ENCODE results near the gene PPM1H. TPM values are rescaled to one million over a fixed set of nuclear protein-coding genes. Genes with fewer than 3 reads are reported as not detected.

PPM1H gene
- total RNA-seq, 1 donor from 2014 or later: 0.49 TPM

GRCh38 chr12:62758216-62758615, 176.7 kb downstream of the PPM1H start:
- intact Hi-C loops (cut with DNase I): no loop called here
- Histone ChIP-seq H3K36me3 (no peaks in the 10 kb centered on the region), H3K4me3 (no peak overlapping the region), H3K27me3 (no peaks in the 10 kb centered on the region), H3K27ac (no peak overlapping the region), H3K9me3 (no peaks in the 10 kb centered on the region), H3K4me1 (no peaks in the 10 kb centered on the region)
- DNase-seq (ENCODE audit: extremely low spot score in 2 of 2): no peak
- TF ChIP-seq POLR2A (IDR thresholded peaks at IDR 0.05): no peak
- no peak for TF ChIP-seq POLR2AphosphoS5 (IDR thresholded peaks at IDR 0.05; ENCODE audit: insufficient read depth in 1 of 2, low read depth in 1 of 2)
- TF ChIP-seq CTCF (IDR thresholded peaks at IDR 0.05): no peak

GRCh38 chr12:62757048-62757447, 177.9 kb downstream of the PPM1H start:
- intact Hi-C loops (cut with DNase I): no loop called here
- H3K27me3 ChIP-seq: no peaks in the 10 kb centered on the region
- DNase-seq (ENCODE audit: extremely low spot score in 2 of 2): no peak
- TF ChIP-seq POLR2A (IDR thresholded peaks at IDR 0.05): no peak
- no peak for TF ChIP-seq CTCF (IDR thresholded peaks at IDR 0.05)
- no peak for TF ChIP-seq POLR2AphosphoS5 (IDR thresholded peaks at IDR 0.05; ENCODE audit: insufficient read depth in 1 of 2, low read depth in 1 of 2)
- no peaks in the 10 kb centered on the region for H3K4me1 ChIP-seq
- no peaks in the 10 kb centered on the region for H3K36me3 ChIP-seq
- H3K9me3 ChIP-seq: no peaks in the 10 kb centered on the region
- no peak overlapping the region for H3K27ac ChIP-seq
- H3K4me3 ChIP-seq: no peak overlapping the region

- intact Hi-C loops (cut with DNase I): no loop called here
- Histone ChIP-seq H3K9me3 (no peaks in the 10 kb centered on the region), H3K4me3 (no peak overlapping the region), H3K27ac (no peak overlapping the region), H3K4me1 (no peaks in the 10 kb centered on the region), H3K36me3 (no peaks in the 10 kb centered on the region), H3K27me3 (no peaks in the 10 kb centered on the region)
- no peak for TF ChIP-seq CTCF (IDR thresholded peaks at IDR 0.05)
- no peak for TF ChIP-seq POLR2AphosphoS5 (IDR thresholded peaks at IDR 0.05; ENCODE audit: insufficient read depth in 1 of 2, low read depth in 1 of 2)
- no peak for TF ChIP-seq POLR2A (IDR thresholded peaks at IDR 0.05)
- no peak for DNase-seq (ENCODE audit: extremely low spot score in 2 of 2)
Observed at GRCh38 chr12:62754706-62755105, 180.2 kb downstream of the PPM1H start.

GRCh38 chr12:62751810-62752155, 183.2 kb downstream of the PPM1H start:
- Histone ChIP-seq H3K27ac (no peak overlapping the region), H3K4me1 (no peaks in the 10 kb centered on the region), H3K4me3 (no peak overlapping the region), H3K36me3 (no peaks in the 10 kb centered on the region), H3K9me3 (no peaks in the 10 kb centered on the region), H3K27me3 (no peaks in the 10 kb centered on the region)
- no peak for TF ChIP-seq CTCF (IDR thresholded peaks at IDR 0.05)
- TF ChIP-seq POLR2AphosphoS5 (IDR thresholded peaks at IDR 0.05; ENCODE audit: insufficient read depth in 1 of 2, low read depth in 1 of 2): no peak
- no peak for TF ChIP-seq POLR2A (IDR thresholded peaks at IDR 0.05)
- intact Hi-C loops (cut with DNase I): no loop called here
- no peak for DNase-seq (ENCODE audit: extremely low spot score in 2 of 2)

GRCh38 chr12:62750941-62751809, 183.8 kb downstream of the PPM1H start:
- Histone ChIP-seq H3K4me1 (no peaks in the 10 kb centered on the region), H3K4me3 (no peak overlapping the region), H3K27ac (no peak overlapping the region), H3K27me3 (no peaks in the 10 kb centered on the region), H3K36me3 (no peaks in the 10 kb centered on the region), H3K9me3 (no peaks in the 10 kb centered on the region)
- TF ChIP-seq CTCF (IDR thresholded peaks at IDR 0.05) (no peak), POLR2A (IDR thresholded peaks at IDR 0.05) (no peak), POLR2AphosphoS5 (IDR thresholded peaks at IDR 0.05; ENCODE audit: insufficient read depth in 1 of 2, low read depth in 1 of 2) (no peak)
- no peak for DNase-seq (ENCODE audit: extremely low spot score in 2 of 2)
- intact Hi-C loops (cut with DNase I): no loop called here

All from vagina (tissue), 2 donors.